Panc1 (cell line): ENCODE results near the gene RFXANK. TPM values are rescaled to one million over a fixed set of nuclear protein-coding genes. Genes with fewer than 3 reads are reported as not detected.

Experiments used
- ATAC-seq: fragments of 200-7000 bp; cut with Tn5 transposase; 2 replicates; pipeline ENCODE4 v1.9.1; 2020; ENCODE audit warnings: mild to moderate bottlenecking, moderate library complexity
- BruUV-seq: library from RNA; stranded (reverse); fragments of 400-500 nt; replicated peaks from 2 replicates; lab custom pipeline; 2021; lab: Mats Ljungman, UMichigan
- CTCF ChIA-PET: fragments of 300-600 bp; sonication (Branson Sonifier 250); formaldehyde crosslinking; loops from one replicate; lab custom pipeline; 2022; ENCODE audit warnings: antibody characterized with exemption; lab: Charles Lee
- POLR2A ChIA-PET: fragments of 300-600 bp; sonication (Branson Sonifier 250); formaldehyde crosslinking; loops from one replicate; lab custom pipeline; 2022; ENCODE audit warnings: antibody characterized with exemption; lab: Charles Lee
- DNase-seq: peaks from one replicate; pipeline ENCODE4 v3.0.0-alpha.2; 2010; ENCODE audit warnings: low read depth, low spot score
- H3K27ac ChIP-seq: 2 replicates; pipeline ENCODE4 v1.5.1; 2011; ENCODE audit warnings: mild to moderate bottlenecking, low read length, inconsistent platforms
- H3K27me3 ChIP-seq: fragments of 200-500 bp; sonication (Bioruptor generic); 2 replicates; pipeline ENCODE4 v1.6.0; 2014; ENCODE audit warnings: low read length, inconsistent platforms; ENCODE audit not compliant: control insufficient read depth, insufficient read depth
- H3K36me3 ChIP-seq: fragments of 200-500 bp; sonication (Bioruptor generic); 2 replicates; pipeline ENCODE4 v1.5.1; 2014; ENCODE audit warnings: inconsistent platforms, mild to moderate bottlenecking, low read length, moderate library complexity; ENCODE audit not compliant: control insufficient read depth, insufficient read depth
- H3K4me1 ChIP-seq: 2 replicates; pipeline ENCODE4 v1.5.1; 2011; ENCODE audit warnings: inconsistent platforms, mild to moderate bottlenecking, low read length, moderate library complexity; ENCODE audit not compliant: control insufficient read depth, insufficient read depth
- H3K4me3 ChIP-seq, 2 experiments: 2 replicates each; pipeline ENCODE4 v1.5.1; 2011 to 2012; ENCODE audit warnings: low read depth in 2 of 2, low read length in 2 of 2, mild to moderate bottlenecking in 2 of 2, inconsistent platforms in 1 of 2, moderate library complexity in 1 of 2
- H3K9me3 ChIP-seq: fragments of 200-500 bp; sonication (Bioruptor generic); 2 replicates; pipeline ENCODE4 v1.5.1; 2014; ENCODE audit warnings: low read depth, mild to moderate bottlenecking, inconsistent platforms, low read length, moderate library complexity; ENCODE audit not compliant: control insufficient read depth, insufficient read depth
- CTCF ChIP-seq: fragments of 450-650 bp; IDR thresholded peaks from 2 replicates; pipeline ENCODE4 v1.5.1; 2017; ENCODE audit warnings: mild to moderate bottlenecking
- POLR2AphosphoS5 ChIP-seq: IDR thresholded peaks from 2 replicates; pipeline ENCODE4 v1.6.1; 2012; ENCODE audit warnings: mild to moderate bottlenecking, low read depth, low read length, moderate library complexity
- REST ChIP-seq, 2 experiments: IDR thresholded peaks; 2 replicates each; pipeline ENCODE4 v1.6.1; 2011 to 2012; ENCODE audit warnings: low read depth in 2 of 2, control low read depth in 1 of 2, low read length in 1 of 2, mild to moderate bottlenecking in 1 of 2, moderate library complexity in 1 of 2; ENCODE audit not compliant: insufficient read depth in 1 of 2
- SIN3A ChIP-seq: IDR thresholded peaks from 2 replicates; pipeline ENCODE4 v1.6.1; 2012; ENCODE audit warnings: low read depth, mild to moderate bottlenecking, low read length, moderate library complexity, borderline replicate concordance; ENCODE audit not compliant: insufficient read depth
- TCF7L2 ChIP-seq: IDR thresholded peaks from 2 replicates; pipeline ENCODE4 v1.6.1; 2011; ENCODE audit warnings: mild to moderate bottlenecking, low read depth, low read length, inconsistent platforms
- in situ Hi-C: cut with HindIII; loops from 2 replicates; pipeline ENCODE4 v1.10.0; 2016; ENCODE audit warnings: low sequenced_read_pairs, low pct_unique_long_range_greater_than_20kb
- intact Hi-C: fragments of 100-400 bp; cut with micrococcal nuclease; formaldehyde crosslinking; loops from one replicate; pipeline ENCODE4 v1.10.0; 2022; ENCODE audit not compliant: unreplicated experiment
- total RNA-seq: library from RNA; stranded (reverse); gene quantifications from one replicate; pipeline ENCODE4 v1.2.1, GENCODE V29; 2021; ENCODE audit not compliant: unreplicated experiment

Gene RFXANK
- total RNA-seq, 1 experiment from 2014 or later = 92.3 TPM

GRCh38 chr19:19159534-19159933 lies 32.5 kb upstream of the RFXANK start:
- CTCF ChIA-PET = no interaction called here
- no TSS peak for BruUV-seq

GRCh38 chr19:19160461-19161035 lies 31.5 kb upstream of the RFXANK start:
- TF ChIP-seq REST (IDR thresholded peaks at IDR 0.05; ENCODE audit: insufficient read depth in 1 of 2, low read depth in 2 of 2, low read length in 1 of 2) = no peak
- TF ChIP-seq TCF7L2 = no peak
- no peak for TF ChIP-seq SIN3A
- TF ChIP-seq CTCF = no peak
- TF ChIP-seq POLR2AphosphoS5 = no peak
- Histone ChIP-seq H3K36me3 (no peaks in the 10 kb centered on the region), H3K4me1 (no peaks in the 10 kb centered on the region), H3K27me3 (no peaks in the 10 kb centered on the region), H3K4me3 (no peak overlapping the region), H3K9me3 (no peaks in the 10 kb centered on the region), H3K27ac (no peak overlapping the region)
- no peak for ATAC-seq
- ChIA-PET POLR2A (no interaction called here), CTCF (no interaction called here)
- DNase-seq = no peak
- in situ Hi-C loops (no loop called here), intact Hi-C loops (no loop called here)
- no TSS peak for BruUV-seq

More at GRCh38 chr19:19159534-19159933, 32.5 kb upstream of the RFXANK start:
- H3K36me3 ChIP-seq = no peaks in the 10 kb centered on the region
- H3K4me1 ChIP-seq = no peaks in the 10 kb centered on the region
- no peak overlapping the region for H3K4me3 ChIP-seq
- no peaks in the 10 kb centered on the region for H3K27me3 ChIP-seq
- no peaks in the 10 kb centered on the region for H3K9me3 ChIP-seq
- POLR2A ChIA-PET = no interaction called here
- DNase-seq = no peak
- ATAC-seq = no peak
- intact Hi-C loops = no loop called here
- no peak overlapping the region for H3K27ac ChIP-seq
- in situ Hi-C loops = no loop called here
- TF ChIP-seq POLR2AphosphoS5 (no peak), TCF7L2 (no peak), SIN3A (no peak), CTCF (no peak), REST (IDR thresholded peaks at IDR 0.05; ENCODE audit: insufficient read depth in 1 of 2, low read depth in 2 of 2, low read length in 1 of 2) (no peak)
